WTC11 (cell line): Measurements from ENCODE around the gene ROPN1L. TPM values are rescaled to one million over a fixed set of nuclear protein-coding genes. Genes with fewer than 3 reads are reported as not detected.

Source experiments
- ATAC-seq: fragments of 200-7000 bp; cut with Tn5 transposase; 2 replicates; pipeline ENCODE4 v1.10.0; 2021; ENCODE audit warnings: mild to moderate bottlenecking, moderate library complexity
- CTCF ChIA-PET: fragments of 300-600 bp; sonication (Branson Sonifier 250); formaldehyde crosslinking; loops from one replicate; lab custom pipeline; 2021; ENCODE audit warnings: antibody characterized with exemption; lab: Charles Lee
- POLR2A ChIA-PET: fragments of 350-600 bp; sonication (Branson Sonifier 250); formaldehyde crosslinking; loops from one replicate; lab custom pipeline; 2021; ENCODE audit warnings: antibody characterized with exemption; lab: Charles Lee
- DNase-seq: peaks from one replicate; pipeline ENCODE4 v3.0.0; 2021; ENCODE audit warnings: low spot score
- H3K27ac Mint-ChIP-seq: 2 replicates; pipeline ENCODE4 v1.8.0; 2021; ENCODE audit warnings: mixed read lengths
- H3K27me3 Mint-ChIP-seq: 2 replicates; pipeline ENCODE4 v1.8.0; 2021; ENCODE audit warnings: low read depth, mild to moderate bottlenecking, moderate library complexity, mixed read lengths
- H3K36me3 Mint-ChIP-seq: 2 replicates; pipeline ENCODE4 v1.8.0; 2021; ENCODE audit warnings: mixed read lengths
- H3K4me1 Mint-ChIP-seq: 2 replicates; pipeline ENCODE4 v1.8.0; 2022; ENCODE audit warnings: mixed read lengths
- H3K4me3 Mint-ChIP-seq: 2 replicates; pipeline ENCODE4 v1.8.0; 2021; ENCODE audit warnings: mild to moderate bottlenecking, moderate library complexity, mixed read lengths
- H3K9me3 Mint-ChIP-seq: 2 replicates; pipeline ENCODE4 v1.8.0; 2021; ENCODE audit warnings: mixed read lengths
- ATF1 ChIP-seq: sonication (generic); formaldehyde crosslinking; IDR thresholded peaks from 2 replicates; pipeline ENCODE4 v1.8.1; 2023; ENCODE audit warnings: mild to moderate bottlenecking, moderate library complexity, missing genetic modification reagents
- EMX1 ChIP-seq: fragments of 250-450 bp; sonication (Bioruptor Pico); IDR thresholded peaks from 2 replicates; pipeline ENCODE4 v1.8.0; 2021; ENCODE audit warnings: mild to moderate bottlenecking
- GABPB1 ChIP-seq: sonication (generic); formaldehyde crosslinking; IDR thresholded peaks from 2 replicates; pipeline ENCODE4 v1.8.1; 2023; ENCODE audit warnings: mild to moderate bottlenecking, missing genetic modification reagents
- GRHL2 ChIP-seq: fragments of 250-450 bp; sonication (Bioruptor Pico); IDR thresholded peaks from 2 replicates; pipeline ENCODE4 v1.8.0; 2022; ENCODE audit warnings: mild to moderate bottlenecking, moderate library complexity; ENCODE audit not compliant: insufficient replicate concordance, severe bottlenecking
- GTF2I ChIP-seq: fragments of 250-450 bp; sonication (Bioruptor Pico); conservative IDR thresholded peaks from 2 replicates; pipeline ENCODE4 v1.4.0; 2021; ENCODE audit warnings: mild to moderate bottlenecking
- HMGA2 ChIP-seq: fragments of 250-450 bp; sonication (Bioruptor Pico); IDR thresholded peaks from 2 replicates; pipeline ENCODE4 v1.4.0; 2021; ENCODE audit warnings: mild to moderate bottlenecking, moderate library complexity
- IRF2 ChIP-seq: sonication (generic); formaldehyde crosslinking; IDR thresholded peaks from 2 replicates; pipeline ENCODE4 v1.8.0; 2022; ENCODE audit warnings: low read depth, missing genetic modification reagents, borderline replicate concordance
- NFYB ChIP-seq: sonication (generic); formaldehyde crosslinking; conservative IDR thresholded peaks from 2 replicates; pipeline ENCODE4 v1.8.0; 2022; ENCODE audit warnings: low read depth, missing genetic modification reagents
- SMAD4 ChIP-seq: sonication (generic); formaldehyde crosslinking; IDR thresholded peaks from 2 replicates; pipeline ENCODE4 v1.8.0; 2022; ENCODE audit warnings: mild to moderate bottlenecking, missing genetic modification reagents
- TEAD4 ChIP-seq: sonication (generic); formaldehyde crosslinking; IDR thresholded peaks from 2 replicates; pipeline ENCODE4 v1.8.0; 2022; ENCODE audit warnings: mild to moderate bottlenecking, missing genetic modification reagents
- total RNA-seq: library from RNA; stranded (reverse); gene quantifications from 3 replicates; pipeline ENCODE4 v1.2.3, GENCODE V29; 2021
- TF ChIP-seq, protein P1 (sequence below): sonication (generic); formaldehyde crosslinking; IDR thresholded peaks from 2 replicates; pipeline ENCODE4 v1.8.1; 2023; ENCODE audit warnings: mild to moderate bottlenecking, missing genetic modification reagents
- TF ChIP-seq, protein P2 (sequence below): sonication (generic); formaldehyde crosslinking; IDR thresholded peaks from 2 replicates; pipeline ENCODE4 v1.8.0; 2022; ENCODE audit warnings: mild to moderate bottlenecking, missing genetic modification reagents
- TF ChIP-seq, protein P3 (sequence below): fragments of 250-450 bp; sonication (Bioruptor Pico); conservative IDR thresholded peaks from 2 replicates; pipeline ENCODE4 v1.9.0; 2021; ENCODE audit warnings: mild to moderate bottlenecking
- TF ChIP-seq, protein P4 (sequence below): sonication (generic); formaldehyde crosslinking; IDR thresholded peaks from 2 replicates; pipeline ENCODE4 v1.8.0; 2022; ENCODE audit warnings: mild to moderate bottlenecking, missing genetic modification reagents
- TF ChIP-seq, protein P5 (sequence below): sonication (generic); formaldehyde crosslinking; conservative IDR thresholded peaks from 2 replicates; pipeline ENCODE4 v1.8.1; 2022; ENCODE audit warnings: mild to moderate bottlenecking, missing genetic modification reagents
- TF ChIP-seq, protein P6 (sequence below): sonication (generic); formaldehyde crosslinking; IDR thresholded peaks from 2 replicates; pipeline ENCODE4 v1.8.0; 2023; ENCODE audit warnings: missing genetic modification reagents, mild to moderate bottlenecking, borderline replicate concordance

The ROPN1L gene
- total RNA-seq, 1 experiment from 2014 or later: not detected

DNA sequence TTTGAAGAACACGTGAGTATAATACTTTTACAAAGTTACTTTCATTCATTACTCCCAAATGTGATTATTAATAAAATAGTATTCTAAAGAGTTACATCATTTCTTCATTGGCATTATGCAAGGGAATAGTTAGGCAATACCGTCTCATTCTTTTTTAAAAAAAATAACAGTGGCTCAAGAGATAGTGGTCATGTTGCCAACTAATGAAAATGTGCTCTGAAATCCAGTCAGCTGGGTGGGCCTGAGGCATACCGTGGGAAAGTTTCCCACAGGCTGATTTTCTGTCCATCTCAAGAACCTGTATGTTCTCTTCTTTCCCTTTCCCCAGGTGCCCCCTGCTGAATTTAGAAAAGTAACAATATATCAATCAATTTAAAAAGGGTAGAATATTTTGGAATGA, 40.8 kb upstream of the ROPN1L start (continued):
- TF ChIP-seq, protein P1, sequence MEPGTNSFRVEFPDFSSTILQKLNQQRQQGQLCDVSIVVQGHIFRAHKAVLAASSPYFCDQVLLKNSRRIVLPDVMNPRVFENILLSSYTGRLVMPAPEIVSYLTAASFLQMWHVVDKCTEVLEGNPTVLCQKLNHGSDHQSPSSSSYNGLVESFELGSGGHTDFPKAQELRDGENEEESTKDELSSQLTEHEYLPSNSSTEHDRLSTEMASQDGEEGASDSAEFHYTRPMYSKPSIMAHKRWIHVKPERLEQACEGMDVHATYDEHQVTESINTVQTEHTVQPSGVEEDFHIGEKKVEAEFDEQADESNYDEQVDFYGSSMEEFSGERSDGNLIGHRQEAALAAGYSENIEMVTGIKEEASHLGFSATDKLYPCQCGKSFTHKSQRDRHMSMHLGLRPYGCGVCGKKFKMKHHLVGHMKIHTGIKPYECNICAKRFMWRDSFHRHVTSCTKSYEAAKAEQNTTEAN (CRISPR knock-in tag): no peak
- TF ChIP-seq, protein P2, sequence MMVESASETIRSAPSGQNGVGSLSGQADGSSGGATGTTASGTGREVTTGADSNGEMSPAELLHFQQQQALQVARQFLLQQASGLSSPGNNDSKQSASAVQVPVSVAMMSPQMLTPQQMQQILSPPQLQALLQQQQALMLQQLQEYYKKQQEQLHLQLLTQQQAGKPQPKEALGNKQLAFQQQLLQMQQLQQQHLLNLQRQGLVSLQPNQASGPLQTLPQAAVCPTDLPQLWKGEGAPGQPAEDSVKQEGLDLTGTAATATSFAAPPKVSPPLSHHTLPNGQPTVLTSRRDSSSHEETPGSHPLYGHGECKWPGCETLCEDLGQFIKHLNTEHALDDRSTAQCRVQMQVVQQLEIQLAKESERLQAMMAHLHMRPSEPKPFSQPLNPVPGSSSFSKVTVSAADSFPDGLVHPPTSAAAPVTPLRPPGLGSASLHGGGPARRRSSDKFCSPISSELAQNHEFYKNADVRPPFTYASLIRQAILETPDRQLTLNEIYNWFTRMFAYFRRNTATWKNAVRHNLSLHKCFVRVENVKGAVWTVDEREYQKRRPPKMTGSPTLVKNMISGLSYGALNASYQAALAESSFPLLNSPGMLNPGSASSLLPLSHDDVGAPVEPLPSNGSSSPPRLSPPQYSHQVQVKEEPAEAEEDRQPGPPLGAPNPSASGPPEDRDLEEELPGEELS (CRISPR knock-in tag): no peak
- no peak for TF ChIP-seq EMX1 (CRISPR knock-in tag)
- TF ChIP-seq SMAD4: no peak
- no peak for TF ChIP-seq ATF1 (CRISPR knock-in tag)
- no peak for TF ChIP-seq GRHL2
- TF ChIP-seq, protein P3, sequence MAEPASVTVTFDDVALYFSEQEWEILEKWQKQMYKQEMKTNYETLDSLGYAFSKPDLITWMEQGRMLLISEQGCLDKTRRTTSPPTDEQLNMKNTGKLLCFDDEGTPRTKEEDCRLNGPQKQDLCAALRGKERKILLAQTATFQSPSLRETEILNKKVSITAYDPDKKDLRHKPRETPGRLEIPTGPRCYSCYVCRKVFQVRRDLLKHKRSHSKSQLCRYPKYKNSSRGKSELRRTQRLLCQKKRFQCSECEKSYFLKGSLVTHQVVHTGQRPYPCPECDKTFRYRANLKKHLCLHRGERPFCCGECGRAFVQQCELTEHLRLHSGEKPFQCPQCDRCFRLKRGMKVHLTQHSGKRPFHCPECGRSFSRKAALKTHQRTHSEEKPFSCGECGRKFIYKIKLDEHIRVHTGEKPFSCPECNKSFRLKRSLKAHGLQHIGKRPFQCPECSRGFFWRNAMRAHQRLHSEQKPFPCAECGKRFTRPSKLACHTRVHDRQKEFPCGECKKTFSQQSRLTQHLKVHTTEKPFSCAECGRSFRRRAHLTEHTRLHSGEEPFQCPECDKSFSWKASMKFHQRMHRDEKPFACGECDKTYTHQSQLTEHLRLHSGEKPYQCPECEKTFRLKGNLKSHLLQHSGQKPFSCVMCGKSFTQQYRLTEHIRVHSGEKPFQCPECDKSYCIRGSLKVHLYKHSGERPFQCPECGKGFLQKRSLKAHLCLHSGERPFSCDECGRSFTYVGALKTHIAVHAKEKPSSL (CRISPR knock-in tag): no peak
- TF ChIP-seq, protein P4, sequence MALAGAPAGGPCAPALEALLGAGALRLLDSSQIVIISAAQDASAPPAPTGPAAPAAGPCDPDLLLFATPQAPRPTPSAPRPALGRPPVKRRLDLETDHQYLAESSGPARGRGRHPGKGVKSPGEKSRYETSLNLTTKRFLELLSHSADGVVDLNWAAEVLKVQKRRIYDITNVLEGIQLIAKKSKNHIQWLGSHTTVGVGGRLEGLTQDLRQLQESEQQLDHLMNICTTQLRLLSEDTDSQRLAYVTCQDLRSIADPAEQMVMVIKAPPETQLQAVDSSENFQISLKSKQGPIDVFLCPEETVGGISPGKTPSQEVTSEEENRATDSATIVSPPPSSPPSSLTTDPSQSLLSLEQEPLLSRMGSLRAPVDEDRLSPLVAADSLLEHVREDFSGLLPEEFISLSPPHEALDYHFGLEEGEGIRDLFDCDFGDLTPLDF (CRISPR knock-in tag): no peak
- TF ChIP-seq, all 79 proteins: peak for 0

DNA sequence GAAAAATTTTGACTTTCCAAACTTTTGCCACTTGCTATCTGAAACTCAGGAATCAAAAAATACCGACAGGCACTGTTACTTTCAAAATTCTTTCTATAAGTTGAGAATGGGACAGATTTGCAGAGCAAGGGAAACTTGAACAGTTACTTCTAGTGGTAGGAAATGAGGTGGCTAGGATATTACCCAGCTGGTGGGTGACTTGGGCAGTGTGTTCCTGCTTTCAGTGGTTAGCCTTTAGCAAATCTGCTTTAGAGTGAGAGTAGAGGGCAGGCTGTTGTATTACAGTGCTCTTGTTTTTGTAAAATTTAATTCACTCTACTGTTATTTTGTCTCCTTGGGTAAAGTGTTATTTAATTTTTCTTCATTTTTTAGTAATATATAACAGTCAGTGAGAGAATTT, 40.2 kb upstream of the ROPN1L start:
- DNase-seq (no peak), ATAC-seq (no peak)
- peaks cover 4% of the 10 kb centered on the region; the same call in 1 of the 2 replicates for H3K9me3 Mint-ChIP-seq
- no peaks in the 10 kb centered on the region for H3K27me3 Mint-ChIP-seq
- no peaks in the 10 kb centered on the region for H3K4me1 Mint-ChIP-seq
- POLR2A ChIA-PET: no interaction called here
- H3K4me3 Mint-ChIP-seq: no peak overlapping the region
- TF ChIP-seq, protein P5, sequence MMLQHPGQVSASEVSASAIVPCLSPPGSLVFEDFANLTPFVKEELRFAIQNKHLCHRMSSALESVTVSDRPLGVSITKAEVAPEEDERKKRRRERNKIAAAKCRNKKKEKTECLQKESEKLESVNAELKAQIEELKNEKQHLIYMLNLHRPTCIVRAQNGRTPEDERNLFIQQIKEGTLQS (CRISPR knock-in tag): no peak
- TF ChIP-seq NFYB (CRISPR knock-in tag) (no peak), TEAD4 (CRISPR knock-in tag) (no peak), GABPB1 (CRISPR knock-in tag) (no peak), IRF2 (CRISPR knock-in tag) (no peak), GTF2I (CRISPR knock-in tag) (no peak), SMAD4 (no peak)
- TF ChIP-seq, all 79 proteins: peak for 0
- no peak overlapping the region for H3K27ac Mint-ChIP-seq
- H3K36me3 Mint-ChIP-seq: peaks cover 43% of the 10 kb centered on the region
- CTCF ChIA-PET: no interaction called here

DNA sequence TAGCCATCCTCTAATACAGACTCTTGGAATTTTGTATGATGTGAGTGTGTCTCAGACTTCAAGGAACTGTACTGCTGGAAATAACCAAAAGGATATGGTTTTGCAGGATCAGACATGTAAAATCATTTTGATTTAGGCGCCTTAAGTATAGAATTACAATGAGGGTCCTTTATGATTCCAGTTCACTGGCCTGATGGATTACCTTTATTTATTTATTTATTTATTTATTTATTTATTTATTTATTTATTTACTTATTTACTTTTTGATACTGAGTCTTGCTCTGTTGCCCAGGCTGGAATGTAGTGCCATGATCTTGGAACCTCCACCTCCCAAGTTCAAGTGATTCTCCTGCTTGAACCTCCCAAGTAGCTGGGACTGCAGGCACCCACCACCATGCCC, 37.9 kb upstream of the ROPN1L start:
- ChIA-PET CTCF (interaction anchor here (0.6 kb wide), 1 partner anchor 19 kb away, joined by 3 read pairs; no protein-coding TSS in a partner anchor), POLR2A (no interaction called here)
- ATAC-seq: no peak
- no peak overlapping the region for H3K27ac Mint-ChIP-seq
- no peaks in the 10 kb centered on the region for H3K4me1 Mint-ChIP-seq
- peaks cover 59% of the 10 kb centered on the region for H3K36me3 Mint-ChIP-seq
- peaks cover 4% of the 10 kb centered on the region; the same call in 1 of the 2 replicates for H3K9me3 Mint-ChIP-seq
- no peak for DNase-seq
- H3K4me3 Mint-ChIP-seq: no peak overlapping the region
- no peaks in the 10 kb centered on the region for H3K27me3 Mint-ChIP-seq
- TF ChIP-seq, protein P3 (CRISPR knock-in tag): no peak
- TF ChIP-seq, protein P6, sequence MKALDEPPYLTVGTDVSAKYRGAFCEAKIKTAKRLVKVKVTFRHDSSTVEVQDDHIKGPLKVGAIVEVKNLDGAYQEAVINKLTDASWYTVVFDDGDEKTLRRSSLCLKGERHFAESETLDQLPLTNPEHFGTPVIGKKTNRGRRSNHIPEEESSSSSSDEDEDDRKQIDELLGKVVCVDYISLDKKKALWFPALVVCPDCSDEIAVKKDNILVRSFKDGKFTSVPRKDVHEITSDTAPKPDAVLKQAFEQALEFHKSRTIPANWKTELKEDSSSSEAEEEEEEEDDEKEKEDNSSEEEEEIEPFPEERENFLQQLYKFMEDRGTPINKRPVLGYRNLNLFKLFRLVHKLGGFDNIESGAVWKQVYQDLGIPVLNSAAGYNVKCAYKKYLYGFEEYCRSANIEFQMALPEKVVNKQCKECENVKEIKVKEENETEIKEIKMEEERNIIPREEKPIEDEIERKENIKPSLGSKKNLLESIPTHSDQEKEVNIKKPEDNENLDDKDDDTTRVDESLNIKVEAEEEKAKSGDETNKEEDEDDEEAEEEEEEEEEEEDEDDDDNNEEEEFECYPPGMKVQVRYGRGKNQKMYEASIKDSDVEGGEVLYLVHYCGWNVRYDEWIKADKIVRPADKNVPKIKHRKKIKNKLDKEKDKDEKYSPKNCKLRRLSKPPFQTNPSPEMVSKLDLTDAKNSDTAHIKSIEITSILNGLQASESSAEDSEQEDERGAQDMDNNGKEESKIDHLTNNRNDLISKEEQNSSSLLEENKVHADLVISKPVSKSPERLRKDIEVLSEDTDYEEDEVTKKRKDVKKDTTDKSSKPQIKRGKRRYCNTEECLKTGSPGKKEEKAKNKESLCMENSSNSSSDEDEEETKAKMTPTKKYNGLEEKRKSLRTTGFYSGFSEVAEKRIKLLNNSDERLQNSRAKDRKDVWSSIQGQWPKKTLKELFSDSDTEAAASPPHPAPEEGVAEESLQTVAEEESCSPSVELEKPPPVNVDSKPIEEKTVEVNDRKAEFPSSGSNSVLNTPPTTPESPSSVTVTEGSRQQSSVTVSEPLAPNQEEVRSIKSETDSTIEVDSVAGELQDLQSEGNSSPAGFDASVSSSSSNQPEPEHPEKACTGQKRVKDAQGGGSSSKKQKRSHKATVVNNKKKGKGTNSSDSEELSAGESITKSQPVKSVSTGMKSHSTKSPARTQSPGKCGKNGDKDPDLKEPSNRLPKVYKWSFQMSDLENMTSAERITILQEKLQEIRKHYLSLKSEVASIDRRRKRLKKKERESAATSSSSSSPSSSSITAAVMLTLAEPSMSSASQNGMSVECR: no peak
- no peak for TF ChIP-seq HMGA2 (CRISPR knock-in tag)
